Activated CD8-positive, alpha-beta memory T cell treated with anti-CD3 and anti-CD28 coated beads for 4 hours (primary cell): ENCODE results near the gene P3H2.
"Not testable (repeated sequence)": the region's sequence is repeated elsewhere in the genome, so short reads cannot be mapped to it uniquely, and the experiment has no call there.

ENCODE experiments used
- DNase-seq, 2 donors: peaks; one replicate each; pipeline ENCODE4 v3.0.0-alpha.2; 2020; ENCODE audit warnings: low read depth in 2 of 2

Gene P3H2, protein sequence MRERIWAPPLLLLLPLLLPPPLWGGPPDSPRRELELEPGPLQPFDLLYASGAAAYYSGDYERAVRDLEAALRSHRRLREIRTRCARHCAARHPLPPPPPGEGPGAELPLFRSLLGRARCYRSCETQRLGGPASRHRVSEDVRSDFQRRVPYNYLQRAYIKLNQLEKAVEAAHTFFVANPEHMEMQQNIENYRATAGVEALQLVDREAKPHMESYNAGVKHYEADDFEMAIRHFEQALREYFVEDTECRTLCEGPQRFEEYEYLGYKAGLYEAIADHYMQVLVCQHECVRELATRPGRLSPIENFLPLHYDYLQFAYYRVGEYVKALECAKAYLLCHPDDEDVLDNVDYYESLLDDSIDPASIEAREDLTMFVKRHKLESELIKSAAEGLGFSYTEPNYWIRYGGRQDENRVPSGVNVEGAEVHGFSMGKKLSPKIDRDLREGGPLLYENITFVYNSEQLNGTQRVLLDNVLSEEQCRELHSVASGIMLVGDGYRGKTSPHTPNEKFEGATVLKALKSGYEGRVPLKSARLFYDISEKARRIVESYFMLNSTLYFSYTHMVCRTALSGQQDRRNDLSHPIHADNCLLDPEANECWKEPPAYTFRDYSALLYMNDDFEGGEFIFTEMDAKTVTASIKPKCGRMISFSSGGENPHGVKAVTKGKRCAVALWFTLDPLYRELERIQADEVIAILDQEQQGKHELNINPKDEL

DNA sequence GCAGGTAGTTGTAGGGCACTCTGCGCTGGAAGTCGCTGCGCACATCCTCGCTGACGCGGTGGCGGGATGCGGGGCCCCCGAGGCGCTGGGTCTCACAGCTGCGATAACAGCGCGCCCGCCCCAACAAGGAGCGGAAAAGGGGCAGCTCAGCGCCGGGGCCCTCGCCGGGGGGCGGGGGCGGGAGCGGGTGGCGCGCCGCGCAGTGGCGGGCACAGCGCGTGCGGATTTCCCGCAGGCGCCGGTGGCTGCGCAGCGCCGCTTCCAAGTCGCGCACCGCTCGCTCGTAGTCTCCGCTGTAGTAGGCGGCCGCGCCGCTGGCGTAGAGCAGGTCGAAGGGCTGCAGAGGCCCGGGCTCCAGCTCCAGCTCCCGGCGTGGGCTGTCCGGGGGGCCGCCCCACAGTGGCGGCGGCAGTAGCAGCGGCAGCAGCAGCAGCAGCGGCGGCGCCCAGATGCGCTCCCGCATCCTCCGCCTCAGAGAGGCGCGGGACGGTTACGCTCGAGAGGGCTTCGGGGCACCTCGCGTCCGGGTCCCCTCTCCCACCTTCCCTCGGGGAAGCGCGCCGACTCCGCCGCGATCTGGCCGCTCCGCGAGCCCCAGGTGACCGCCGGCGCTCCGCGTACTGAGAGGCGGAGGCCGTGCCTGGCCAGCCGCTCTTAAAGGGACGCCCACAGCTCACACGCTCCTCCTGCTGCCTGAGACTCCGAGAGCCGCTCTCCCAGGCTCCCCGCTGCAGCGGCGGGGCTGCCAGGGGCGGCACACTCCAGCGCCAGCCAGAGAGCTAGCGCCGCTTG, at the start of gene P3H2:
Gene P3H2 (minus strand): TSS at position 629 of the 792 bp plus-strand sequence. CDS start 166 bp downstream, at position 463.
- no peak for DNase-seq

DNA sequence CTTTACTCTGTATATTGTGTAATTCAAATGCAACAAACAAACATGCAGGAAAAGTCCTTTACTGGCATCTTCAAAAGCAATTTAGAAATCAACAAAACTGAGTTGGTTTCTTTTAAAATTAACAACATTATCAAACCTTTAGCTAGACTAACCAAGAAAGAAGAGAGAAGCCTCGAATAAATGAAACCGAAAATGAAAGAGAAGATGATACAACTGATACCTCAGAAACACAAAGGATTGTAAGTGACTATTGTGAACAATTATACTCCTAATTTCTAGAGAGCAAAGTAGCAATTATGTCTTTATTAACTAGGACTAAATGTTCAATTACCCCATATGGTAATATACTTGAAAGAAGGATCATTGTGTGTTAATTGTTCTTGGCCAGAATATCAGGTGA, 49.2 kb upstream of the P3H2 start:
- DNase-seq: no peak

DNA sequence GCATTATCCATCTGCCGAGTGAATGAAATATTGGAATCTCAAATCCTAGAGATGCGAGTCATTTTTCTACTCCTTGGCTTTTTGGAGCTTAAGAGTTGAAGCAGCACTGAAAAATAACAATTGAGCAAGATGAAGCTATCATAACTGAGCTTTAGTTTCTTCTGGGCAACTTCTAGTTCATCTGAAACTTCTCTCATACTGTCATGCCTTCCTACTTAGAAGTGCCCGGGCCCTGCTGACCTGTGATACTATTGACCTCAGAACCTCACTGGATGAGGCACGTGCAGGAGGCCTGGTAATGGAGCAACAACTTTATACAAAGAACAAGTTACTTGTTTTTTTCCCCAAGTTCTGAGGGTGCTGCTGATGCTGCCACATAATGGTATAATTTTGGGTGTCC, 48.5 kb upstream of the P3H2 start:
- no peak for DNase-seq

DNA sequence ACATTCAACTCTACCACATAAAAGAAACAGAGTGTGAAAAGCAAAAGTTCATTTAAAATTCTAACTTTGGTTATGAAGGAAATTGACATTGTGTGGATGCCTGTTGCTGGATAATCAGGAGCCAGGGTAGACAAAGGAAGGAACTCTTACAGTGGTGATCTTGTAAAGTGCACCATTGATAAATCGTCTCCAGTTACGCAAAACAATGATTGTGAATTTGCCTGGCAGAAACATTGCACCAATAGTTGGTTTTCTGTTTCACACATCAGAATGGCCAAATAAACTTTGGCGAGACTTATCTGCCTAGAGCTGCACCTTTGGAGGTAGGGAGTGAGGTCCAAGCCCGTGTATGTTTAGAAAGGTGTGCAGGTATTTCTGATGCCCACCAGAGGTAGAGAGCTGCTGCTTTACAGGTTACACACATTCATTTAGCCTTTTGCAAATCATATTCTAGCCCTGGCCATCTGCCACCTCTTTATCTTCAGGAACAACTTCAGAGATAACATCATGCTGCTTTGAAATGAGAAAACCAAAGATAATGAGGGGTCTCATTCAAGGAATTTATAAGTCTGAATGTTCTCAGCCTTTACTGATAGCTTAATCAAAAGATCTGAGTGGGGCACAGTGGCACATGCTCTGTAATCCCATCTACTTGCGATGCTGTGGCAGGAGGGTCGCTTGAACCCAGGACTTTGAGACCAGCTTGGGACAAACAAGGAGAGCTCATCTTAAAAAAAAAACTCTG, 47.4 kb upstream of the P3H2 start:
- DNase-seq: no peak

DNA sequence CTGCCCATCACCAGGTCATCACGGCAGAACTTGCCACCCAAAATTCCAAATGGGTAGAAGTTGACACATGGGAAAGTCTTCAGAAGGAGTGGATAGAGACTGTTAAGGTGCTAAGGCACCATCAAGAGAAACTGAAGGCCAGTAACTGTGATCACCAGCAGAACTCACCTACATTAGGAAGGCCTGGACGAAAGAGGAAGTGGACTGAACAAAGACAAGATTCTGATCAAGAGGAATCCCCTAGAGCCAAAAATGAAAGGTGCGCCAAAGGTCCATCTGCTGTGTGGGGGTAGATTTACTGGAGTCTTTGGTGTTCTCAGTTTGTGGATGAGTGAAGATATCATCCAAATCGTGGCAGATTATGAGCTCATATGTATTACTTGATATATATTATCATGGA, 46.3 kb upstream of the P3H2 start:
- DNase-seq: no peak

DNA sequence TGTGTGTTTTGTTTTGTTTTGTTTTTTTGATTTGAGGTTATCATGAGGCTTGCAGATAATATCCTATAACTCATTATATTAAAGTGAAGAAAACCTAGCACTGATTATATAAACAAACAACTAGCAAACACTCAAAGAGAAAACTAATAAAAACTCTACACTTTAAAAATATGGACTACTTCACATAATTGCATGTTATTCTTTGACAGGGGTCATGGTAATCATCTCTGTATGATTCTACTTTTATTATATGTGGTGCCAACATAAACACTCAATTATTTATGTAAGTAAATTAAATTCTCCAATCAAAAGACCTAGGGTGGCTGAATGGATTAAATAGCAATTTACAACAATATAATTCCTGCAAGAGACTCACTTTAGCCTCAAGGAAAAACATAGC, 44.6 kb upstream of the P3H2 start:
- DNase-seq: no peak

DNA sequence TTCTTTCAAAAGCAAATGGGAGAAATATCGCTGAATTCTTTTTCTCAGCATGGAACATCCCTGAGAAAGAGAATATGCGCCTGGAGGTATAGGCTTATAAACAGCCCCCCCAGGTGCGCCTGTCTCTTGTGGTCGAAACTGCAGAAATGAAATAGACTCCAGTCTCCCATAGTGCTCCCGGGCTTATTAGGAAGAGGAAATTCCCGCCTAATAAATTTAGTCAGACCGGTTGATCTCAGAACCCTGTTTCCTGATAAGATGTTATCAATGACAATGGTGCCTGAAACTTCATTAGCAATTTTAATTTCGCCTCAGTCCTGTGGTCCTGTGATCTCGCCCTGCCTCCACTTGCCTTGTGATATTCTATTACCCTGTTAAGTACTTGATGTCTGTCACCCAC, 41.3 kb upstream of the P3H2 start:
- not testable (repeated sequence) for DNase-seq

DNA sequence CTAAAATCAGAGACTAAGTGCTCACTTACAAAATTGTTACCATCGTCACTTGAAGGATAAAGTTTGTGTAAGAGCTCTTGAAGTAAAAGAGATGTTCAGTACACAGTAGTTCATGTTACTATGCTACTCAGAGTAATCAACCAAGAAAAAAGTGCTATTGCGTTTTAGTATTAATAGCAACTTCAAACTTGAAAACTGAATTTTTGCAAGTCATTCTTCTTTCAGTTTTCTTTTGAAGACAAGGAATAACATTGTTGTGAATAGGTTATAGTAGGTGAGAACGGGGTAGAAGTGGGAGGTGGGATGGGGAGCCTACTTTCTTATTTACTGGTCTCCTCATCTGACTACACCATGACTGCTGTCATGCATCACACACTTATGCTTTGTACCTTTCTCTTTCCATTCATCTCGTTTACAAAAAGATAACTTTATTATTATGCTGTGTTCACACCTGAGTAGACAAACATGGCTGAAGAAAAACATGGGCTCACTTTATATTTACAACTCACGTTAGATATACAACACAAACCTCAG, 39.3 kb upstream of the P3H2 start:
- no peak for DNase-seq

DNA sequence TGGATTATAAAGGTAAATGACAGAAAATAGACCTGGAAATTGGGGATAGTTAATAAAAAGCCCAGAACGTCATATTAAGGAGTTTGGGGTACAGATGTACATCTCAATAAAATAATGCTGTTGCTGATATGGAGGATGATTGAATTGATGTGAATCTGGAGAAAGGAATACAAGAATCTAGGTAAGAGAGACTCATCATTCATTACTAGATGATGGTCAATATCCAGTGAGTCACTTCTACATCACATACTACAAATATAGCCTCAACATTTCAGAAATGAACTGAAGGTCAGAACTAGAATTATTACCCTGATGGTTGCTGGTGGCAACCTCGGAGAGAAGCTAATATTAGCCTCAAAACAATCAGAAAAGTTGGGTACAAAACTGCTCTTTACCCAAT, 37.6 kb upstream of the P3H2 start:
- no peak for DNase-seq

DNA sequence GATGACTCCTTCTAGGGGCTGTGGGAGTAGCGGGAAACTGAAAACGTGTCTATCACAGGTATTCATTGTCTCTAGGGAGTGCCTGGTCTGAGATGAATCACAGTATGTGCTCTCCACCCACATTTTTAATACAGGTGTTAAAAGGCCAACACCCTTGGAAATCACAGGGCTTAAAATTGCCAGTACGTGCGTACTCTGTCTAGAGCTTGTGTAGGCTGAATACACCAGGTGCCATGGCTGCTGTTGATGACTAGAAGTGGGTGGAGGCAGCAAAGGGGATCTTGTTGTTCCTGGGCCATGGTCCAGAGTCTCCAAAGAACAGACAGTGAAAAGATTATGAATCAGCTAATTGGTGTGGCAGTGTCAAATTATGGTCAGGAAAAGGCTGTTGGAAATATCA, 35.1 kb upstream of the P3H2 start:
- DNase-seq: no peak

DNA sequence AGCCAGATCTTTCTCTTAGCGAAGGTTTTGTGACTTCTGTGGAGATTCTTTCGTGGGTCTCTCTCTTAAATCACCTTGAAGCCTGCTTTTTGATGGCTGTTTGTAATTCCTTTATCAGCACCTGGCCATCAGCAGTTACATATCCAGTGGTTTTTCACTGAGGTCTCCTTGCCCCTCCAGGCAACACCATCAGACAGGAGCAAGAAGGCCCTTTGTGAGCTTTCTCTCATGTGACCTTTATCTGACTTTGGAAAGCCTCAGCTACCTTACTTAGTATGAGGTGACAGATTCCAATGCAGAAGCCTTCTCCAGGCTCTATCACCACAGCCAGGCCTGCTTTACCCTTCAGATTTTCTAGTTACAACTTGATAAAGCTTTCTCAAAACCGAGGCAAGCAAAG, 30.0 kb upstream of the P3H2 start:
- no peak for DNase-seq

DNA sequence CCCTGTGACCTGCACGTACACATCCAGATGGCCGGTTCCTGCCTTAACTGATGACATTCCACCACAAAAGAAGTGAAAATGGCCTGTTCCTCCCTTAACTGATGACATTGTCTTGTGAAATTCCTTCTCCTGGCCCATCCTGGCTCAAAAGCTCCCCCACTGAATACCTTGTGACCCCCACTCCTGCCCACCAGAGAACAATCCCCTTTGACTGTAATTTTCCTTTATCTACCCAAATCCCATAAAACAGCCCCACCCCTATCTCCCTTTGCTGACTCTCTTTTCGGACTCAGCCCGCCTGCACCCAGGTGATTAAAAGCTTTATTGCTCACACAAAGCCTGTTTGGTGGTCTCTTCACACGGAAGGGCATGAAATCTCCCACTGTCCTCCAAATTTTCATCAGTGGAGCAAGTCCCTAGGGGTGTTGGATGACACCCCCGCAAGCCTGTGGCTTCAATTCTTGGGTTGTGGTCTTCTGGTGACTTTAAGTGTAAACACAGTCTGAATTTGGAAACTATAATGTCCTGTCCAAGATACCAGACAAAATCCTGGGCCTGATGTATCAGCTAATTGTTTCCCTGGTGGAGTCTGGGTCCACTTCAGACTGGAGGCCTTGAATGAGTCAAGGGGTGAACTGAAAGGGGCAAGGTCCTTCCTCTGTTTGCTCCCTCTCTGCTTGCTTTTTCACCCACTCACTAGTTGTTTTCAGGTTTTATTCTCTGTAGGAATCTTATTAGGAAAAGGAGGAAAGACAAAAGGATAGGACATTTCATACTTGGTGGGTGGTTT, 29.3 kb upstream of the P3H2 start:
- DNase-seq: not testable (repeated sequence)

DNA sequence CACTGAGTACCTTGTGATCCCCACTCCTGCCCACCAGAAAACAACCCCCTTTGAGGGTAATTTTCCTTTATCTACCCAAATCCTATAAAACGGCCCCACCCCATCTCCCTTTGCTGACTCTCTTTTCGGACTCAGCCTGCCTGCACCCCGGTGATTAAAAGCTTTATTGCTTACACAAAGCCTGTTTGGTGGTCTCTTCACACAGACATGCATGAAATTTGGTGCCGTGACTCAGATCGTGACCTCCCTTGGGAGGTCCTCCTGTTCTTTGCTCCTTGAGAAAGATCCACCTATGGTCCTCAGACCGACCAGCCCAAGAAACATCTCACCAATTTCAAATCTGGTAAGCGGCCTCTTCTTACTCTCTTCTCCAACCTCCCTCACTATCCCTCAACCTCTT, 24.1 kb upstream of the P3H2 start:
- not testable (repeated sequence) for DNase-seq

DNA sequence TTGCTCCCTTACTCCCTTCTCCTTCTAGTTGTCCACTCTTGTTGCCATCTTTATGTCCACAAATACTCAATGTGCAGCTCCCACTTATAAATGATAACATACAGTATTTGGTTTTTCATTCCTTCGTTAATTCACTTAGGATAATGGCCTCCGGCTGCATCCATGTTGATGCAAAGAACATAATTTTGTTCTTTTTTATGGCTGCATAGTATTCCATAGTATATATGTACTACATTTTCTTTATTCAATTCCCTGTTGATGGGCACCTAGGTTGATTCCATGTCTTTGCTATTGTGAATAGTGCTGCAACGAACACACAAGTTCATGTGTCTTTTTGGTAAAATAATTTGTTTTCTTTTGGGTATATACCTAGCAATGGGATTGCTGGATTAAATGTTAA, 21.3 kb upstream of the P3H2 start:
- DNase-seq: no peak

DNA sequence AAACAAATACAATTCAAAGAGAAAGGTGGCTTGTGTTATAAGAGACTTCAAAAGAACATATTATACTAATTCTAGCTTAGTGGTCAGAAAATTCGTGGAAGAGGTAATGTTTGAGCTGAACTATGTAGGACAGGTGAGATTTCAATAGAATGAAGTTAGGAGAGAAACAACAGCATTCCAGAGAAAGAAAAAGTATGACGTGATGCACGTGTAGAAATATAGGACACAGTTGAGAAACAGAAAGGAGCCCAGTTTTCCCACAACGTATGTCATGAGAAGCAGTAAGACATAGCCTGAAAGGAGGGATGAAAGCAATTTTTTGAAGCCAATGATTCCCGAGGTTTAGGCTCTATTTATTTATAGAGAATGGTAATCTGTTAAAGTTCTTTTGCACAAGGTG, 18.7 kb upstream of the P3H2 start:
- DNase-seq: no peak

DNA sequence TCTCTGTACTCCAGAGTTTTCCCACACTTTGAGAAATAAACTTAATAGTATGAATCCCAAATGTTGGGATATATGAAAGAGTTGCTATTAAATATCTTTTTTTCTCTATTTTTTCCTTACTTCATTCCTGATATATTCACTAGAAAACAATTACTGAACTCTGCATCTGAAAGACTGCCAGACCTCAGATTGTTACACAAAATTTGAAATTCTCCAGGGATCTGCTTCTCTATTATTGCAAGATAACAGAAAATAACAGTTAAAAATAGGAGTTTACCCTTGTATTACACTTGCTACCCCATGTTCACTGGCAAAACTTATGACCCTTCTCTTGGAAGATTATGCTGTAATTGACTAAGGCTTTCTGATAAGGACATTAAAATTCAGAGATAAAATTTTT, 11.7 kb upstream of the P3H2 start:
- no peak for DNase-seq

DNA sequence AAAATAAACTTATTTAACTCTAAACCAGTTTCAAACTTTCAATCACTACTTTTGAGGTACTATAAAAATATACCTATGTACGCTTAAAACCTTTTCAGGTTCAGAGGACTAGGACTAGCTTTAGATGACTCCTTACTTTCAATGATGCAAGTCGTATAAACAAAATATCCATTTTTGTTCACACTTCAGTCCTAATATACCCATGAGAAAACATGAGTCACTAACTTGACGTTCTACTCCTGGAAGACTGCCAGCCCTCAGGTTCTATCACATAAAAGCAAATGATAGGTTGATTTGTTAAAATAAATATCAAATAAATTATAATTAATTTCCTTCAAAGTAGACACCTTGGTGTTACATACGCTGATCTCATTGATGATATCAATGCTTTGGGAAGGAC, 10.6 kb upstream of the P3H2 start:
- no peak for DNase-seq

DNA sequence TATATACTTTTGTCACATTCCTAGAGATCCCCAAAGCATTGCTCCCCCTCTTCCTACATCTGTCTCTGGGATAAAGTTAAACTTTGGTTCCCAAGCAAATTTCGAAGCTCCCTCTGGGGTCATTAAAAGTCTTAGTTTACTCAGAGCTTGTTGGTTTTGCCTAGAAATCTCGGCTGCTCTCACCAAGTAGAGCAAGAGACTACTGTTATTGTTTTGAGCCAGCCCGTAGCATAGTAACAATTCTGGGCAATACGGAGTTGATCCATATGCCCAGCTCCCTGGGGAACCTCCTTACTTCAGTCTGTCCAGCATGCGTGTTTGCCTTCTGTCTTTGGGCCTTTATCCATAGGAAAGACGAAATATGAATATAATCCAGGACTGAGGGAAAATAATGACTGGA, 10.0 kb upstream of the P3H2 start:
- DNase-seq: no peak

DNA sequence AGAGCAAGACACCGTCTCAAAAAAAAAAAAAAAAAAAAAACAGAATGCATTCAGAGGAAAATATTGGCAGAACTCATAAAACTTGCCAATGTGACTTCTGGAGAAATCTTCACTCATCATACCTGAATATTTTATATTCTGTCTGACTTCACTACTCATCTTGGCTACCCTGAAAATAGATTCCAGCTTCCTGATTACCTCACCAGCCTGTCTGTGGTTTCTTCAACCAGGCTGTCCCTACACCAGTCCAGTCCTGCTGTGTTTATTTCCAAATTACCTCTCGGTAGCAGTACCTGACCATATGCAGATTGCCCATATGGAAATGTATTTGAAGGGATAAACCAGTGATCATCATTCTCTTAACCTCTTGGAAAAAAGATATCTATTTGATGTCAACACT, 9.3 kb upstream of the P3H2 start:
- no peak for DNase-seq

DNA sequence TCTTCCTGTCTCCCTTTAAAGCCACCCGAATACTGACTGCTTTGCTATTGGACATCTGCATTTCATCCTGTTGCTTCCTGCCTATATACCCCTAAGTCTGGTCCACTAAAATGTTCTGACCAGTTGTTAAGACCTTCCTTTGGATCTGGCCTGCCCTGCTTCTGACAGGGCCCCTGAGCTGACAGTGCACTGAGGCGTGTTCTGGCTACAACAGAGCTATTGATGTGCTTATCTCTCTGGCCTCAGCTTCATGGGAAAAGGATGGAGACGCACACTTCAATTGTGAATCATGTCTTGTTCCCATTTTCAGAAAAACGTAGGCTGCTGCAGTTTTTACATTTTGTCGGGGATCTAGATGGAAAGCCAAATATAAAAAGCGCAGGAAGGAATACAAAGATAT, 7.1 kb upstream of the P3H2 start:
- no peak for DNase-seq

DNA sequence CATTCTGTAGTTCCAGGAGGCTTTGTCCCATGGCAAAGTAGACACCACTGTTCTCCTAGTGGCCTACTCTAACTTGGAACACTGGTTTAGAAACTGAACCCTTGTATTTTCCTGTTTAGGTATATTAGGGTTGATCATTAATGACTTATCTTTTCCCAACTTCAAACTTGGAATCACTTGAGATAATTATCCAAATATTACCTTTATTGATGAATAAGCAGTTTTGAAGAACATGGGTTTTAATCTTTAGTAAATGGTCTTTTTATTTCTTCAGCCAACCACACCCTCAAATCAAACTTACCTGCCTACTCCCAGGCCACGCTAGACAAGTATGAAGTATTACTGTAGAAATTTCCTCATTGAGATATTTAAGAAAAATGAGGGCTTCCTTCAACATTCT, 6.5 kb upstream of the P3H2 start:
- no peak for DNase-seq
